ENCODE results near the gene OPCML.

GRCh38 chr11:133500435-133500834, 31.9 kb downstream of the OPCML start:
- TF ChIP-seq CTCF (conservative IDR thresholded peaks at IDR 0.05; ENCODE audit: low read depth, low read length) = no peak
- TF ChIP-seq EZH2 (IDR thresholded peaks at IDR 0.05; ENCODE audit: borderline replicate concordance, low read depth, low read length, poor library complexity, severe bottlenecking) = no peak

Measured in A673 (cell line).